ENCODE data around the gene SERPINE2. TPM values are rescaled to one million over a fixed set of nuclear protein-coding genes. Genes with fewer than 3 reads are reported as not detected.

The SERPINE2 gene, protein sequence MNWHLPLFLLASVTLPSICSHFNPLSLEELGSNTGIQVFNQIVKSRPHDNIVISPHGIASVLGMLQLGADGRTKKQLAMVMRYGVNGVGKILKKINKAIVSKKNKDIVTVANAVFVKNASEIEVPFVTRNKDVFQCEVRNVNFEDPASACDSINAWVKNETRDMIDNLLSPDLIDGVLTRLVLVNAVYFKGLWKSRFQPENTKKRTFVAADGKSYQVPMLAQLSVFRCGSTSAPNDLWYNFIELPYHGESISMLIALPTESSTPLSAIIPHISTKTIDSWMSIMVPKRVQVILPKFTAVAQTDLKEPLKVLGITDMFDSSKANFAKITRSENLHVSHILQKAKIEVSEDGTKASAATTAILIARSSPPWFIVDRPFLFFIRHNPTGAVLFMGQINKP
- total RNA-seq: 29.3 and 60.6 TPM in 2 replicates

DNA sequence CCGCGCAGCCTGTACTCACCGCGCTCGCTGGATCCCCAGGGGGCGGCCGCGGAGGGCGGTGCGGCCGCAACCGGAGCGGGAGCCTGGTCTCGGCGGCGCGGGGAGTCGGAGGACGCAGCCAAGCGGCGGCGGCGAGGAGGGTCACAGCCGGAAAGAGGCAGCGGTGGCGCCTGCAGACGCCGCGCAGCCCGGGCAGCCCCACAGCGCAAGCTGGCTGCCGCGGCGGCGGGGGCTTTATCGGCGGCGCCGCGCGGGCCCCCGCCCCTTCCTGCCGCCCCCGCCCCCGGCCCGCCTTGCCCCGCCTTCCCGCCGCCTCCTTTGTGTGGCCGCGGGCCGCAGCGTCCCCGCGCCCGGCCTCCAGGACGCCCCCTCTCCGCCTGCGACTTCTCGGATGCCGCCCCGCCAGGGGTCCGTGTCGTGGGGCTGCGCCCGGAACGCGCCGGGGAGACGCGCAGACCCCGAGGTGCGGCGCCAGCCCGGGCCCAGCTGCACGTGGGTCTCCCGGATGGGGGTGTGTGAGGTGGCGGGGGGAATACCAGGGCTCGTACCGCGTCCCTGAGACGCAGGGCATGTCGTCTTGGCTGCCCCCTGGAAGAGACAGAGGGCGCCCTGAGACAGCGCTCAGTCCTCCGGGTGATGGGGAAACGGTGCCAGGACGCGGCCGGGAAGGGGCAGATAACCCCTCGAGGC lies at the start of gene SERPINE2:
Gene SERPINE2 (minus strand): TSS at position 207 of the 690 bp plus-strand sequence. CDS start 37,386 bp downstream, outside the sequence.

DNA sequence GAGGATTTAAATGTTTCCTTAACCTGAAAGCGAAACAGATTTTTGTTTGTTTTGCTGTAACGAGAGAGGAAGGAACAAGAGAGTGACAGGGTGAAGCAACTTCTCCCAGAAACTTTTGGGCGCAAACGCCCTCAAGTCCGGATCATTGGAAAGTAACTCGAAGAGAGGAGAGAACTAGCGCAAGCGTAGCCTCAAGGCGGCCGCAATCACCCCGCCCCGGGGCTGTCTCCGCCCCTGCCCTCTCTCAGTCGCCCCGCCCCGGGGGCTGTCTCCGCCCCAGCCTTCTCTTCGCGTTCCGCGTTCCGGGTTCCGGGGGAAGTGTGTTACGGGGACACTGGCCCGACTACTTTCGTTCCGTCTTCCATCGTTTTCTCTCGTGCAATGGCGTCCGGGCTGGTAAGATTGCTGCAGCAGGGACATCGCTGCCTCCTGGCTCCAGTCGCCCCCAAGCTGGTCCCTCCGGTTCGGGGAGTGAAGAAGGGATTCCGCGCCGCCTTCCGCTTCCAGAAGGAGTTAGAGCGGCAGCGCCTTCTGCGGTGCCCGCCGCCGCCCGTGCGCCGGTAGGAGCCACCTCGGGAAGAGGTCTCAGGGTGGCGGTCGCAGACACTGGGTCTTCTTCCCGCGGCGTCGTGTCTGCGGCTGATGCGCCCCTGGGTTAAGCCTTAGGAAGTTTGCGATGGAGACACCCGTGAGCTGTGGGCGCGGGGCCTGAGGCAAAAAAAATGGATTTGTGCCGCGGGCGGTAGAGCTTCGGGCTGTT lies 81.8 kb downstream of the SERPINE2 start, which contains the start of gene MRPL44:
Gene MRPL44 (plus strand): TSS at position 372 of the 760 bp plus-strand sequence. CDS start 10 bp downstream, at position 382.

DNA sequence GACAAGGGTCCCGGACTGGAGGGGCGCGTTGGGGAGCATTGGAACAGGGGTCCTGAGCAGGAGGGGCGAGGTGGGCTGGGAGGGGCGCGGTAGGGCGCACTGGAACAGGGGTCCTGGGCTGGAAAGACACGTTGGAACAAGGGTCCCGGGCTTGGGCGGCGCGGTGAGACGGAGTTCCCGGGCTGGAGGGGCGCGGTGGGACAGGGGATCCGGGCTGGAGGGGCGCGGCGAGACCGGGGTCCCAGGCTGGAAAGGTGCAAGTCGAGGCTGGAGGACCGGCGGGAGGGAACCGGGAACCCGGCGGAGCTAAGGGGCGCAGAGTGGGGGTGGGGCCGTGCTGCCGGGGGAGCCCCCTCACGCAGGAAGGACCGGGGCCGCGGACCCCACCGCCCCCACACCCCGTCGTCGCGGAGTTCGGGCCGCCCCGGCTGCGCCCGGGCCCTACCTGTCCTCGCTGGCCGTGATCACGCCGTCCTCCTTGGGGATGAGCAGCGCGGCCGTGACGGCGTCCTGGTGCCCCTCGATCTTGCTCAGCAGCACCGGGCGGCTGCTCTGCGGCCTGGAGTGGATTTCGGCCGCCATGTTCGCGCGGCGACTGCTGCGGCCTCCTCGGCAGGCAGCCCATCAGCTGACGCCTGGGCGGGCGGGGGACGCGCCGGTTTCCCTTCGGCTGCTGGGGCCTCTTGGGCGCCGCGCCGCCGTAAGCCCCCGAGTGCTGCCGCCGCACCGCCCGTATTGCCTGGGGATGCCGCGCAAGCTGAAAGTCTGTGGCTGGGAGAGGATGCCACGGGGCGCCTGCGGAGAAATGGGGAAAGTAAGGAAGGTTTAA lies 94.2 kb downstream of the SERPINE2 start, which contains the start of gene WDFY1:
Gene WDFY1 (minus strand): TSS at position 633 of the 829 bp plus-strand sequence. CDS start 51 bp downstream, at position 582.

Other genes with a start within 250 kb of the SERPINE2 start
- gene AP1S3, start 201.7 kb downstream of the SERPINE2 start, total RNA-seq: 17.8 and 26.5 TPM in 2 replicates
- 29.8 and 49.3 TPM in 2 replicates for gene WDFY1, start 94.0 kb downstream of the SERPINE2 start, total RNA-seq
- gene MRPL44, start 81.8 kb downstream of the SERPINE2 start, total RNA-seq: 30.2 and 38.3 TPM in 2 replicates